NCI-H82 treated with DMSO at 0.1 percent for 48 hours (cell line): Measurements from ENCODE around the gene KRT9.
"Not testable (repeated sequence)": the region's sequence is repeated elsewhere in the genome, so short reads cannot be mapped to it uniquely, and the experiment has no call there.

Experiments
- DNase-seq: peaks from one replicate; lab custom pipeline; 2025; ENCODE audit not compliant: unreplicated experiment; lab: John Stamatoyannopoulos, UW

Gene KRT9

GRCh38 chr17:41579484-41580243 lies 7.8 kb upstream of the KRT9 start:
- peak; percentile 53 for DNase-seq

GRCh38 chr17:41578971-41579370 lies 7.1 kb upstream of the KRT9 start:
- DNase-seq = no peak

GRCh38 chr17:41578538-41578937 lies 6.7 kb upstream of the KRT9 start:
- DNase-seq = no peak

GRCh38 chr17:41576740-41577139 lies 4.9 kb upstream of the KRT9 start:
- DNase-seq = not testable (repeated sequence)

GRCh38 chr17:41575336-41575735 lies 3.5 kb upstream of the KRT9 start:
- DNase-seq = no peak

- no peak for DNase-seq
Measured at GRCh38 chr17:41567317-41567716, 4.5 kb downstream of the KRT9 start.

GRCh38 chr17:41565338-41565737 lies 6.5 kb downstream of the KRT9 start:
- no peak for DNase-seq

GRCh38 chr17:41563607-41564170 lies 8.2 kb downstream of the KRT9 start:
- peak; percentile 41 for DNase-seq

- no peak for DNase-seq
Measured at GRCh38 chr17:41561554-41561953, 10.3 kb downstream of the KRT9 start.

- no peak for DNase-seq
Measured at GRCh38 chr17:41559548-41559947, 12.3 kb downstream of the KRT9 start.

- no peak for DNase-seq
Measured at GRCh38 chr17:41556931-41557330, 14.9 kb downstream of the KRT9 start.

GRCh38 chr17:41556306-41556705 lies 15.6 kb downstream of the KRT9 start:
- no peak for DNase-seq

- DNase-seq = no peak
Measured at GRCh38 chr17:41555105-41555887, 16.6 kb downstream of the KRT9 start.

- DNase-seq = no peak
Measured at GRCh38 chr17:41553987-41554680, 17.7 kb downstream of the KRT9 start.

- DNase-seq = no peak
Measured at GRCh38 chr17:41553176-41553575, 18.7 kb downstream of the KRT9 start.

- no peak for DNase-seq
Measured at GRCh38 chr17:41552455-41552854, 19.4 kb downstream of the KRT9 start.

GRCh38 chr17:41551365-41551764 lies 20.5 kb downstream of the KRT9 start:
- no peak for DNase-seq

GRCh38 chr17:41549596-41550039 lies 22.2 kb downstream of the KRT9 start:
- no peak for DNase-seq

GRCh38 chr17:41548844-41549595 lies 22.8 kb downstream of the KRT9 start:
- DNase-seq = no peak

GRCh38 chr17:41547921-41548843 lies 23.7 kb downstream of the KRT9 start:
- DNase-seq = no peak
